Measurements from ENCODE around the gene RAB27B.
A peak's percentile ranks its signal among the peaks of the same experiment; 100 is the strongest.
"Not testable (repeated sequence)": the region's sequence is repeated elsewhere in the genome, so short reads cannot be mapped to it uniquely, and the experiment has no call there.

The RAB27B gene

GRCh38 chr18:54828281-54828881 lies at the start of gene RAB27B:
Gene RAB27B, plus strand, starts transcription at chr18:54828477. Its CDS starts 49,109 bp downstream, at chr18:54877586.
- peak; percentile 26 to 84 (median 66) for DNase-seq
- intact Hi-C loops (cut with DNase I): no loop called here

GRCh38 chr18:54780285-54780861 lies 47.9 kb upstream of the RAB27B start:
- DNase-seq: peak in 17 of 42 donors; percentile 3 to 54 (median 23)
- intact Hi-C loops (cut with DNase I): no loop called here

- no peak for DNase-seq
- intact Hi-C loops (cut with DNase I): no loop called here
Observed at GRCh38 chr18:54780970-54781369, 47.3 kb upstream of the RAB27B start.

GRCh38 chr18:54783139-54783538 lies 45.1 kb upstream of the RAB27B start:
- DNase-seq: no peak
- intact Hi-C loops (cut with DNase I): no loop called here

- intact Hi-C loops (cut with DNase I): no loop called here
- no peak for DNase-seq
Observed at GRCh38 chr18:54786206-54786605, 42.1 kb upstream of the RAB27B start.

- DNase-seq: no peak
- intact Hi-C loops (cut with DNase I): no loop called here
Observed at GRCh38 chr18:54787121-54787520, 41.2 kb upstream of the RAB27B start.

- intact Hi-C loops (cut with DNase I): no loop called here
- DNase-seq: no peak
Observed at GRCh38 chr18:54787616-54788015, 40.7 kb upstream of the RAB27B start.

GRCh38 chr18:54790109-54790508 lies 38.2 kb upstream of the RAB27B start:
- intact Hi-C loops (cut with DNase I): no loop called here

GRCh38 chr18:54791657-54792056 lies 36.6 kb upstream of the RAB27B start:
- intact Hi-C loops (cut with DNase I): no loop called here
- no peak for DNase-seq

More at GRCh38 chr18:54790109-54790508, 38.2 kb upstream of the RAB27B start:
- no peak for DNase-seq

GRCh38 chr18:54792079-54792478 lies 36.2 kb upstream of the RAB27B start:
- intact Hi-C loops (cut with DNase I): no loop called here

GRCh38 chr18:54794823-54795222 lies 33.5 kb upstream of the RAB27B start:
- intact Hi-C loops (cut with DNase I): no loop called here
- DNase-seq: no peak

More at GRCh38 chr18:54792079-54792478, 36.2 kb upstream of the RAB27B start:
- DNase-seq: no peak

- intact Hi-C loops (cut with DNase I): no loop called here
- no peak for DNase-seq
Observed at GRCh38 chr18:54798186-54798585, 30.1 kb upstream of the RAB27B start.

GRCh38 chr18:54801374-54801773 lies 26.9 kb upstream of the RAB27B start:
- no peak for DNase-seq
- intact Hi-C loops (cut with DNase I): no loop called here

GRCh38 chr18:54802178-54802577 lies 26.1 kb upstream of the RAB27B start:
- intact Hi-C loops (cut with DNase I): no loop called here
- DNase-seq: no peak

GRCh38 chr18:54802686-54803395 lies 25.4 kb upstream of the RAB27B start:
- intact Hi-C loops (cut with DNase I): no loop called here

GRCh38 chr18:54805571-54806334 lies 22.5 kb upstream of the RAB27B start:
- no peak for DNase-seq
- intact Hi-C loops (cut with DNase I): no loop called here

More at GRCh38 chr18:54802686-54803395, 25.4 kb upstream of the RAB27B start:
- DNase-seq: no peak

- intact Hi-C loops (cut with DNase I): no loop called here
- no peak for DNase-seq
Observed at GRCh38 chr18:54806526-54806925, 21.8 kb upstream of the RAB27B start.

GRCh38 chr18:54807303-54807702 lies 21.0 kb upstream of the RAB27B start:
- intact Hi-C loops (cut with DNase I): no loop called here
- no peak for DNase-seq

GRCh38 chr18:54810662-54811061 lies 17.6 kb upstream of the RAB27B start:
- DNase-seq; intact Hi-C loops (cut with DNase I): not testable (repeated sequence)

GRCh38 chr18:54812885-54813284 lies 15.4 kb upstream of the RAB27B start:
- DNase-seq: no peak
- intact Hi-C loops (cut with DNase I): no loop called here
